HAP-1 (cell line): ENCODE data around the gene RAI14.
"Not testable (repeated sequence)": the region's sequence is repeated elsewhere in the genome, so short reads cannot be mapped to it uniquely, and the experiment has no call there.

Experiments used
- DNase-seq, 2 experiments: peaks; one replicate each; pipeline ENCODE4 v3.0.0-alpha.2; 2016 to 2020; ENCODE audit warnings: low spot score in 2 of 2
- H3K27me3 ChIP-seq: fragments of 250-450 bp; sonication (Bioruptor Pico); 2 replicates; pipeline ENCODE4 v1.5.1; 2020; ENCODE audit warnings: low read depth, mild to moderate bottlenecking, moderate library complexity
- H3K36me3 ChIP-seq: fragments of 250-450 bp; sonication (Bioruptor Pico); replicated peaks from 2 replicates; pipeline ENCODE4 v1.5.1; 2020; ENCODE audit warnings: mild to moderate bottlenecking
- H3K4me1 ChIP-seq: fragments of 250-450 bp; sonication (Bioruptor Pico); 2 replicates; pipeline ENCODE4 v1.5.1; 2020; ENCODE audit warnings: mild to moderate bottlenecking
- H3K4me3 ChIP-seq: fragments of 250-450 bp; sonication (Bioruptor Pico); 2 replicates; pipeline ENCODE4 v1.5.1; 2020; ENCODE audit warnings: mild to moderate bottlenecking, moderate library complexity
- H3K9me3 ChIP-seq: fragments of 250-450 bp; sonication (Bioruptor Pico); 2 replicates; pipeline ENCODE4 v1.5.1; 2020; ENCODE audit warnings: mild to moderate bottlenecking, moderate library complexity
- in situ Hi-C: fragments of 300-500 bp; cut with MboI; formaldehyde crosslinking; loops from 3 replicates; pipeline ENCODE4 v1.14.3; 2020; ENCODE audit warnings: low sequenced_read_pairs, inconsistent platforms, mixed read lengths

The RAI14 gene

DNA sequence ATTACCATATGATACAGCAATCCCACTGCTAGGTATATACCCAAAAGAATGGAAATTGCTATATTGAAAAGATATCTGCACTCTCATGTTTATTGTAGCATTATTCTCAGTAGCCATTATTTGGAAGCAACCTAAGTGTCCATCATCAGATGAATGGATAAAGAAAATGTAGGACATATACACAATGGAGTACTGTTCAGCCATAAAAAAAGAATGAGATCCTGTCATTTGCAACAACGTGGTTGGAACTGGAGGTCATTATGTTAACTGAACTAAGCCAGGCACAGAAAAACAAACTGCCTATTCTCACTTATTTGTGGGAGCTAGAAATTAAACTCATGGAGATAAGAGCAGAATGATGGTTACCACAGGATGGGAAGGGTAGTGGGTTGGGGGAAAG, 119.8 kb downstream of the RAI14 start:
- no peaks in the 10 kb centered on the region for H3K27me3 ChIP-seq
- no peaks in the 10 kb centered on the region for H3K4me1 ChIP-seq
- no peaks in the 10 kb centered on the region for H3K9me3 ChIP-seq
- DNase-seq: no peak
- in situ Hi-C loops: no loop called here
- no peak overlapping the region for H3K4me3 ChIP-seq
- no peaks in the 10 kb centered on the region for H3K36me3 ChIP-seq

DNA sequence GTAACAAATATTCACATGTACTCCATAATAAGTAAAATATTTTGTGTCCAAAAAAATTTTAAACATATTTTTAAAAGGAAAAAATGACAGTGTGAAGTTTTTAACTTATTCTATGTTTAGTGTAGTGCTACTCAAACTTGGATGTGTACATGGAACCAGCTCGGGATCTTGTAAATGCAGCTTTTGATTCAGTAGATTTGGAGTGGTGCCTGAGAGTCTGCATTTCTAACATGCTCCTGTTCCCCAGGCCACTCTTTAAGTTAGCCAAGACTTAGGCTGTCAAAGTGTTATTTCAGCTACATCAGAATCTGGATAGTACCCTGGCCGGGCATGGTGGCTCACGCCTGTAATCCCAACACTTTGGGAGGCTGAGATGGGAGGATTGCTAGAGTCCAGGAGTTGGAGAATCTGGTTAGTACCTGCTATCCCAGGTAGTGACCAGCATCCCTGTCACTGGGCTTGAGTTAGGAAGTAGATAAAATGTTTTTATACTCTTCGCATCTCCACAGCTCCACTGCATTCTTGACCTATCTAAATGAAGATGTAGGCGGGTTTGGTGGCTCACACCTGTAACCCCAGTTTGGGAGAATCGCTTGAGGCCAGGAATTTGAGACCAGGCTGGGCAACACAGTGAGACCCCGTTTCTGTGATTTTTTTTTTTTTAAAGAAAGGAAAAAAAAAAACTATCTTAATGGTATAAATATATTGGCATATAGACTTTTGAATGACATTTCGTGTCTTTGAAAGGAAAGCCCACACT, 122.1 kb downstream of the RAI14 start:
- in situ Hi-C loops: no loop called here
- H3K4me3 ChIP-seq: no peak overlapping the region
- H3K9me3 ChIP-seq: peaks cover 2% of the 10 kb centered on the region; the same call in 1 of the 2 replicates

DNA sequence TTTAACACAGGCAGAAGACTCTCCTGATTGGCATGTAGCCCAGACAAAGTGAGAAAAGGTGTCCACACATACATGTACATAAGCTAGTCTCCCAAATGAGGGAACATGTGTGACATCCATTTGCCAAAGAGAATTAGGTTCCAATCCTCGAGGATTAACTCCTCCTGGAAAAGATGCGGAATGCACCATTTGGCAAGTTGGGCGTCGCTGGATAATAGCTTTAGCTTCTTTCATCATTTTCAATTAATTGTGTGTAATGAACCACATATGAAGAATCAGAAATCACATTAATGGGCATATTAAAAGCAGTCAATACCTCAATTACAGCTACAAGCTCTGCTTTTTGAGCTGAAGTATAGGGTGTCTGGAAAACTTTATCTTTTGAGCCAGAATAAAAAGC, 127.8 kb downstream of the RAI14 start:
- H3K4me3 ChIP-seq, H3K27me3 ChIP-seq, H3K36me3 ChIP-seq, in situ Hi-C loops, H3K9me3 ChIP-seq, H3K4me1 ChIP-seq, DNase-seq: not testable (repeated sequence)

More for the DNA sequence above, 122.1 kb downstream of the RAI14 start:
- Histone ChIP-seq H3K4me1 (no peaks in the 10 kb centered on the region), H3K36me3 (no peaks in the 10 kb centered on the region), H3K27me3 (no peaks in the 10 kb centered on the region)
- DNase-seq: no peak

DNA sequence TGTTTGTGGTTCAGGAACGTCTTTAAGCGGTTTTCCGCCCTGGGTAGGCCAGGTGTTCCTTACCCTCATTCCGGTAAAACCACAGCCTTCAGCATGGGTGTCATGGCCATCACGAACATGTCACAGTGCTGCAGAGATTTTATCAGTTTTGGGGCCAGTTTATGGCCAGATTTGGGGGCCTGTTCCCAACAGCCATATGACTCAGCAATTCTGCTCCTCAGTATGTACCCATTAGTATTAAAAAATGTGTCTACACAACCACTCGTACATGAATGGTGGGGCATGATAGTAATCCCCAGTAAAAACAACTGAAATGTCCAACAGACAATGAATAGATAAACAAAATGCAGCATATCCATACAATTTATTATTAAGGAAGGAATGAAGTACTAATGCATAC, 130.9 kb downstream of the RAI14 start:
- no peaks in the 10 kb centered on the region for H3K27me3 ChIP-seq
- H3K4me3 ChIP-seq: no peak overlapping the region
- in situ Hi-C loops: no loop called here
- H3K4me1 ChIP-seq: no peaks in the 10 kb centered on the region
- no peak for DNase-seq
- no peaks in the 10 kb centered on the region for H3K9me3 ChIP-seq
- no peaks in the 10 kb centered on the region for H3K36me3 ChIP-seq

DNA sequence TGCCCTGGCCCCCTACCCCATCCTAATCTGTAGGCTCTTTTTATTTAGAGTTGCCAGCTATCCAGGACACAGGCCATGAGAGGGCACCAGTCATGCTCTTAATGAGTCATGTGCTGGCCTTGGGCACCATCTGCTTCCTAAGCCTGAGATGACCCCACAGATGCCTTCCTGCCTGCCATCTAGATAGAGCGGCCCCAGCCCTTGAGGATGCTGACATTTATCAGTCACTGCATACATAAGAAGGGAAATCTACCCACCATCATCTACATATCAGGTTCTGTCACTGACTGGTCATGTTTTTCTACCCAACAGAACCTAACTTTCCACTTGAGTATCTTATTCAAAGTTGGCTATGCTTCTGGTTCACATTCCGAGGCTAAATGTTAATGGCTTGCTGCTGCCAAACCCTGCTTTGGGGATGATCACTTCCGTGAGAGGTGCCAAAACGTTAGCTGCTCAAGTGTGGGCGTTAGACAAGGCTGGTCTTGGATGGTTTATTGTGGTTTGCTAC, 132.9 kb downstream of the RAI14 start:
- H3K36me3 ChIP-seq: no peaks in the 10 kb centered on the region
- no peaks in the 10 kb centered on the region for H3K4me1 ChIP-seq
- H3K4me3 ChIP-seq: no peak overlapping the region
- H3K9me3 ChIP-seq: no peaks in the 10 kb centered on the region
- H3K27me3 ChIP-seq: no peaks in the 10 kb centered on the region
- in situ Hi-C loops: no loop called here
- no peak for DNase-seq

DNA sequence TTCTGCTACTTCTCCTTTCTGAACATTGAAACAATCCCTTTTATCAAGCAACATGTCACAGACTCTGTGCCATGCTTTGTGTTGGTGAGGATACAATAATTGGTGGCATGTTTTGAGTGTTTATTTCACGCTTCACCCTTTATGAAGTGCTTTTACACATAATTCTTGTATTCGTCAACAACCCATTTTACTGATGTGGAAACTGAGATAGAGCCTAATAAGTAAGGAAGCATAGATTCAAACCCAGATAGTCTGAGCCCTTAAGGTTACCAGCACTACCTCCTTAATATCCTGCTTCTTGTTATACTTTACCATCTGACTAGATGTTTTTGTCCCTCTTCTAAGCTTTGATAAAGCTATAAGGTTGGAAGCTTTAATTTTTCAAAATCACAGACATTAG, 133.5 kb downstream of the RAI14 start:
- H3K9me3 ChIP-seq: no peaks in the 10 kb centered on the region
- no peaks in the 10 kb centered on the region for H3K36me3 ChIP-seq
- no peak for DNase-seq
- H3K4me1 ChIP-seq: no peaks in the 10 kb centered on the region
- in situ Hi-C loops: no loop called here
- no peaks in the 10 kb centered on the region for H3K27me3 ChIP-seq
- H3K4me3 ChIP-seq: no peak overlapping the region

DNA sequence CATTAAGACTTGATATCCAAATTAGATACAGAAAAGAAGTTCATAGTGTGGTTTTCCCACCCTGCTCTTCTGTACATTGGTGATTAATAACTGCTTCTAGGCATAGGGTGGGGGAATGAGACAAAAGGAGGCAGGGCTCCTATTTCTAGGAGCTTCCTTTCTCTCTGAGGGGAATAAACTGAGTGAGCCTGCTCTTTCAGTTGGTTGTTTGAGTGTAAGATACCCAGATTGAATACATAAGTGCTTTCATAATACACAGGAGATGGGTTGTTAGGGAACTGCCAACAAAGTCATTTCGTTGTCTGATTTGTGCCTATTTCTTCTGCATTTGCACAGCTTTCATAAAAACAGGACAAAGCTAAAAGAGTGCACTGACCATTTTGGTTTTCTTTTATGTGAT, 133.9 kb downstream of the RAI14 start:
- in situ Hi-C loops: no loop called here
- Histone ChIP-seq H3K36me3 (no peaks in the 10 kb centered on the region), H3K4me3 (no peak overlapping the region), H3K9me3 (no peaks in the 10 kb centered on the region), H3K27me3 (no peaks in the 10 kb centered on the region), H3K4me1 (no peaks in the 10 kb centered on the region)
- DNase-seq: no peak

DNA sequence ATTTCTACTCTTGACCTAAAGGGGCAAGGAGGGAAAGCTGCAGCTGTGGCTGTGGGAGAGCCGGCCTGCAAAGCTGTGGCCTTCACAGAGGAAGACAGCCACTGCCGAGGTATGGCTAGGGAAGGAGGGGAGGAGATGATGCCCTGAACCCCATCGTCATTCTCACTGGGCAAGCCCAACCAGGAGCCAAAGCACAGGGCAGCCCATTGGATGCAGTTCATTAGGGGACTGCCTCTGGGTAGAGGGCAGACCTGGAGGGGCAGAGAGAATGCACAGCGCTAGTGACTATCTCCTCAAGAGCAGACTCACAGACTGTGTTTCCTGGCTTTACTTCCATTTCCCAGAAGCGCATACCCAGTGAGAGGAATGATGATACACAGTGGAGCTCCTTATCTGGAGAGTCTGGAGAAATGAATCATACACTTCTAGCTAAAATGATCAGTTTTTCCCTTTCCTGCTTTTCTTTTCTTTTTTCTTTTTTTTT, 135.7 kb downstream of the RAI14 start:
- no peak for DNase-seq
- Histone ChIP-seq H3K36me3 (peaks cover 5% of the 10 kb centered on the region; the same call in 1 of the 2 replicates), H3K9me3 (no peaks in the 10 kb centered on the region), H3K27me3 (no peaks in the 10 kb centered on the region), H3K4me3 (no peak overlapping the region), H3K4me1 (no peaks in the 10 kb centered on the region)
- in situ Hi-C loops: no loop called here

DNA sequence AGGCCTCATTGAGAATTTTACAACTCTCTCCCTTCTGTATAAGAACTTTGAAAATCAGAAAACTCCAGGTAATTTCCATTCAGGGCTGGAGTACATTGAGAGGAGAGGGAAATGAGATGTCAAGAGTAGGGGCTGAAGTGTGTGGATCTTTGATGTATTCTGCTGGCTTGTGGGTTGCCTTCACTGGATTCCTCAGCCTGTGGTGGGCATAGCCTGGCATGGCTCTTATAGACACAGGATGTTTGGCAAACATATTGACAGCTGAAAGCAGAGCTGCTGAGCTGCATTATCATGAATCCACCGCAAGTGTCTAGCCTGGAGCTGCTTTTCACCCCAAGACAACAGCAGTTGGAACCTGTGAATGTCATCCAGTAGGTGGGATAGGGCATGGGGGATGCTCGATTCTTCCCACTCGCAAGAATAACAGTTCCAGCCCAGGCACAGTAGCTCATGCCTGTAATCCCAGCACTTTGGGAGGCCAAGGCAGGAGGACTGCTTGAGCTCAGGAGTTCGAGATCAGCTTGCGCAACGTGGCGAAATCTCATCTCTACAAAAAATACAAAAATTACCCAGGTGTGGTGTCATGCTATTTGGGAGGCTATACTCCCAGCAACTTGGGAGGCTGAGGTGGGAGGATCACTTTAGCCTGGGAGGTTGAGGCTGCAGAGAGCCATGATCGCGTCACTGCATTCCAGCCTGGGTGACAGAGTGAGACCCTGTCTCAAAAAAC, 146.9 kb downstream of the RAI14 start:
- in situ Hi-C loops: no loop called here
- no peak overlapping the region for H3K4me3 ChIP-seq
- H3K9me3 ChIP-seq: no peaks in the 10 kb centered on the region
- H3K27me3 ChIP-seq: no peaks in the 10 kb centered on the region
- H3K4me1 ChIP-seq: no peaks in the 10 kb centered on the region
- H3K36me3 ChIP-seq: peaks cover 23% of the 10 kb centered on the region
- no peak for DNase-seq

DNA sequence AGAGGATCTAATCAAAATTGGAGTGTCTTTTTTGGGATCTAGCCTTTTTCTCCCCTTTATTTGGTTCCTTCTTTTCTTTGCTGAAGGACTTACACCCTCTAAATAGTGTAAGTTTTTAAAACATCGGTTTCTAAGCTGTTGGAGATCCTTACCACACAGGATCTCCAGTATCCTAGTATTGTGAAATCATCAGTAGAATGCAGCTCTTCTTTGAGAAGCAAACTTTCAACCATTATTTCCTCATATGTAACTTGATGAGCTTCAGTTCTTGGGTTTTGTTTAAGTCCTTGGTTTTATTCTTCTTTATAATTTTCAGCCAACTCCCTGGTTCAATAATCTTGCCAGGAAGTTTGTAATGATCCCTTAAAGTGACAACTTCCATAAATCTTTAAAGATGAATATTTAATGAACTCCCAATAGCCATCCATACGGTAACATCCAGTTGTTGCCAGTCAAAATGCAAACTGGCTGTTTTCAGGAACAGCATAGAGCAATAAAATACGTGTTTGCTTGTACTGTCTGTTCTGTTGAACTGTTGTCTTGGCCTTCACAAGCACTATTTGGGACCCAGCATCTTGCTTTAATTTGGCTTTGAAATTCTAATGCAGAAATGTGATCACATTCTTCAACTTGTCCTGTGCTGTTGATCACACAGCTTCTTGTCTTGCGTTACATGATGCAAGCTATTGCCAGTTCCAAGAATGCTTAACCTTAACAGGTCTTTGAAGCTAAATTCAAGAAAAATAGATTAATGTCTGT, 148.0 kb downstream of the RAI14 start:
- H3K9me3 ChIP-seq: no peaks in the 10 kb centered on the region
- in situ Hi-C loops: no loop called here
- H3K4me1 ChIP-seq: no peaks in the 10 kb centered on the region
- H3K4me3 ChIP-seq: no peak overlapping the region
- no peaks in the 10 kb centered on the region for H3K27me3 ChIP-seq
- DNase-seq: no peak
- peaks cover 15% of the 10 kb centered on the region for H3K36me3 ChIP-seq

DNA sequence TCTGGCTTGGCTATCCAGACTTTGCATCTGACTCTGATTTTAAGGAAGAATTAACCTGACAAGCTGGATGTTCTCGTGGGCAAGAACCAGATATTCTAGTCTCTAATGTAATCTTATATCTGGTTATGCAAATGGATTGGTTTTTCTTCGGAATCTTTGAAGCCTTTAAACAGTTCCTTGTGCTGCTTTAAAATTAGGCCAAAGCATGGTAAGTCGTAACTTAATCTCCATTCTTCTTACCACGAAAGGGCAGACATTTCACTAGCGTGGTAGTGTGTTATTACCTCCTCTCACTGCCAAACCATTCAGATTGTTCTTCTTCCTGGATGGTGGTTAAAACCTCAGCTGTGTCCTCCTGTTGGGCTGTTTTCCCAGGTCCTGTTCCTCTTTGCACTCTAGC, 148.8 kb downstream of the RAI14 start:
- Histone ChIP-seq H3K4me1 (no peaks in the 10 kb centered on the region), H3K4me3 (no peak overlapping the region), H3K9me3 (no peaks in the 10 kb centered on the region), H3K36me3 (peaks cover 12% of the 10 kb centered on the region), H3K27me3 (no peaks in the 10 kb centered on the region)
- DNase-seq: no peak
- in situ Hi-C loops: no loop called here

DNA sequence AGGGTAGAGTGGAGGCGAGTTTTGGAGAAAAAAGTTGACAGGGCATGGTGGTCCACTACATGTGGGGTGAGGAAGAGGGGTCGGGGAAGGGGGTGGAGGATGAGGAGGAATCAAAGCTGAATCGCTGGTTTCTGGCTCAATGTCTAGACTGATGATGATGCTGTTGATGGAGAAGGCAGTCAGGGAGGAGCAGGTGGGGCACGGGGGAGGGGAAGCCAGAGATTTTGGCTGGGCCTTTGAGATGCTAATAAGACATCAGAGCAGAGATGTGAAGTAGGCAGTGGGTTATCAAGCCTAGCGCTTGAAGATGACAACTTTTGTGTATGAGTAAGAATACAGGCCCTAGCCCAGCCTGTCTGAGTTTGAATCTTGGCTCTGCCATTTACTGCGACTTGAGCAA, 150.4 kb downstream of the RAI14 start:
- Histone ChIP-seq H3K27me3 (no peaks in the 10 kb centered on the region), H3K4me1 (peaks cover 7% of the 10 kb centered on the region), H3K4me3 (no peak overlapping the region), H3K9me3 (no peaks in the 10 kb centered on the region), H3K36me3 (no peaks in the 10 kb centered on the region; the same call in none of the 2 replicates)
- in situ Hi-C loops: no loop called here
- no peak for DNase-seq

DNA sequence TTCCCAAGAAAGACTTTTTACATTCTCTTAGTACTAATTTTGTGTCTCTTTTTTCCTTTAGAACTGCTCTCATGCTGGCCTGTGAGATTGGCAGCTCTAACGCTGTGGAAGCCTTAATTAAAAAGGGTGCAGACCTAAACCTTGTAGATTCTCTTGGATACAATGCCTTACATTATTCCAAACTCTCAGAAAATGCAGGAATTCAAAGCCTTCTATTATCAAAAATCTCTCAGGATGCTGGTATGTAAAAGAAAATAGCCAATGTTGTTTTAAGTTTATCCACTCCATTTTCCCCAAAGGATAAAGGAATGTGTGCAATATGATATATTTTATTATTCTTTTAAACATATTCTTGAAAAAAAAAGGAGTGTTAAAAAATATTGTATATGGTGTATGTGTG, 155.6 kb downstream of the RAI14 start:
- peaks cover 13% of the 10 kb centered on the region for H3K4me1 ChIP-seq
- DNase-seq: peak; percentile 34 to 66
- in situ Hi-C loops: no loop called here
- H3K4me3 ChIP-seq: no peak overlapping the region
- no peaks in the 10 kb centered on the region; the same call in 1 of the 2 replicates for H3K36me3 ChIP-seq
- H3K27me3 ChIP-seq: no peaks in the 10 kb centered on the region
- H3K9me3 ChIP-seq: no peaks in the 10 kb centered on the region
